NCI-H2196 treated with DMSO at 0.1 percent for 48 hours (cell line): ENCODE data around the gene PHLPP1.

Experiments used
- DNase-seq: peaks from one replicate; lab custom pipeline; 2025; ENCODE audit not compliant: unreplicated experiment; lab: John Stamatoyannopoulos, UW

Gene PHLPP1

GRCh38 chr18:62999921-63000320 is 284.6 kb downstream of the PHLPP1 start:
- DNase-seq = no peak

GRCh38 chr18:63000839-63001238 is 285.5 kb downstream of the PHLPP1 start:
- no peak for DNase-seq

- DNase-seq = no peak
These were observed 286.5 kb downstream of the PHLPP1 start for GRCh38 chr18:63001861-63002260.

GRCh38 chr18:63002305-63002704 is 287.0 kb downstream of the PHLPP1 start:
- no peak for DNase-seq

- DNase-seq = no peak
These were observed 287.6 kb downstream of the PHLPP1 start for GRCh38 chr18:63002803-63003445.

GRCh38 chr18:63003899-63004298 is 288.6 kb downstream of the PHLPP1 start:
- DNase-seq = no peak

GRCh38 chr18:63004466-63005089 is 289.2 kb downstream of the PHLPP1 start:
- DNase-seq = no peak

GRCh38 chr18:63005306-63005705 is 290.0 kb downstream of the PHLPP1 start:
- DNase-seq = no peak

- DNase-seq = no peak
These were observed 291.9 kb downstream of the PHLPP1 start for GRCh38 chr18:63007231-63007630.

GRCh38 chr18:63016270-63016669 is 300.9 kb downstream of the PHLPP1 start:
- DNase-seq = peak; percentile 56

GRCh38 chr18:63017076-63017475 is 301.7 kb downstream of the PHLPP1 start:
- no peak for DNase-seq

GRCh38 chr18:63017977-63018376 is 302.6 kb downstream of the PHLPP1 start:
- no peak for DNase-seq

GRCh38 chr18:63022429-63023022 is 307.2 kb downstream of the PHLPP1 start:
- no peak for DNase-seq

GRCh38 chr18:63025251-63026090 is 310.1 kb downstream of the PHLPP1 start:
- DNase-seq = no peak

GRCh38 chr18:63028380-63028779 is 313.0 kb downstream of the PHLPP1 start:
- DNase-seq = no peak
